ENCODE measurements around the gene MN1. TPM values are rescaled to one million over a fixed set of nuclear protein-coding genes. Genes with fewer than 3 reads are reported as not detected.

Gene MN1
- total RNA-seq, 1 donor from 2014 or later, result 145 TPM

DNA sequence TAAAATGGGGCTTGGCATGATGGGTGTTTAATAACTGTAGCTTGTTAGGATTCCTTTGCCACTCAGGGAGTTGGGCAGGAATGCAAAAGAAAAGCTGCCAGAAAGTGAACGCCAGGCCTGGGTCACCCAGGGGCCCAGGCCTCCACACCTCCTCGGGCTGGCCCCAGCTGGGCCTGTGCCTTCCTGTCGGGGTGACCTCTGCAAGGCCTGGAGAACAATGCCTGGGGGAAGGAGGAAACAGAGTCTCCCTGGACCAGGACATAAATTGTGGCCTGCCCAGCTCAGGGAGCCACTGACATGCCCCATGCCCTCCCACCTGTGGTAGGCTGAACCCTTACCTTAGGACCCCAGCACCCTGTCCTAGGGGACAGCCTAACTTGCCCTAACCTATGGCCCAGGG lies 21.9 kb downstream of the MN1 start:
- TF ChIP-seq CTCF (IDR thresholded peaks at IDR 0.05), result no peak
- H3K4me3 Mint-ChIP-seq (ENCODE audit: unreplicated experiment), result no peak overlapping the region
- no peaks in the 10 kb centered on the region for H3K9me3 Mint-ChIP-seq (ENCODE audit: unreplicated experiment)
- H3K4me1 Mint-ChIP-seq (ENCODE audit: unreplicated experiment), result peaks cover 80% of the 10 kb centered on the region
- DNase-seq (ENCODE audit: extremely low spot score, unreplicated experiment), result no peak
- H3K36me3 Mint-ChIP-seq (ENCODE audit: unreplicated experiment), result peaks cover 39% of the 10 kb centered on the region
- peak overlapping the region; percentile 74 for H3K27ac Mint-ChIP-seq (ENCODE audit: unreplicated experiment)
- no peaks in the 10 kb centered on the region for H3K27me3 Mint-ChIP-seq (ENCODE audit: unreplicated experiment)

DNA sequence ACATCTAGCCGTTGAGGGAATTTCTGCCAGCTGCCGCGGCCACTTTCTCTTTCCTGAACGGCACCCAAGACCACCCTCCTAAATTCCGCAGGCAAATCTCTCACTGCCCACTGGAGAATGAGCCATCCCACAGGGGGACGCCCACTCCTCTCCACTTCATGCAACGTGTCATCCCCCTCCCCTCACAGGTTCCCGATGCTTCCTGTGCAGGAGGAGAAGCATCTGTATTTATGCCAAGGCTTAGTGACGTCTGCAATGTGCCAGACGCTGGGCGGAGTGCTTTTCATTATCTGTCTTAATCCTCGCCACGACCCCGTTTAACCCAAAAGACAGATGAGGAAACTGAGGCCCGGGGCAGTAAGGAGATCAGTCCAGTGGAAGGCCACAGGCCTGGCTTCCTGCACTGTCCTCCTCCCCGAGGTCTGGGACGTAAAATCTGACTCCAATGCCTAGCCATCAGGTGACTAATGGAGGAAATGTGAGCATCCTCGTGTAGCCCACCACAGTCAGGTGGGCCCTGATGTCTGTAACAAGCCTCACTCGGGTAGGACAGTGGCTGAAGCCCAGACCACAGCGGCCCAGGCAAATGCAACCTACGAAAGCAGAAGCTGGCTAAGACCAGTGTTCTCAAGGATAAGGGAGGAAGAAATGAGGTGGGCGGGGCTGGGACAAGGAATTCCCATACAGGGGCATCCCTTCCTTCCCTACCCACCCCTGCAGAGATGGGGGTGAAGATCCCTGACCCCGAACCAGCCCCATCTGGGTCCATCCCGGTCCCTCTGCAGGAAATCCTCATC lies 23.1 kb downstream of the MN1 start:
- Mint-ChIP-seq H3K27ac (ENCODE audit: unreplicated experiment) (peak overlapping the region; percentile 86), H3K36me3 (ENCODE audit: unreplicated experiment) (peaks cover 41% of the 10 kb centered on the region), H3K4me1 (ENCODE audit: unreplicated experiment) (peaks cover 74% of the 10 kb centered on the region), H3K9me3 (ENCODE audit: unreplicated experiment) (no peaks in the 10 kb centered on the region), H3K4me3 (ENCODE audit: unreplicated experiment) (no peak overlapping the region), H3K27me3 (ENCODE audit: unreplicated experiment) (no peaks in the 10 kb centered on the region)
- no peak for DNase-seq (ENCODE audit: extremely low spot score, unreplicated experiment)
- no peak for TF ChIP-seq CTCF (IDR thresholded peaks at IDR 0.05)

- no peaks in the 10 kb centered on the region for H3K9me3 Mint-ChIP-seq (ENCODE audit: unreplicated experiment)
- H3K4me1 Mint-ChIP-seq (ENCODE audit: unreplicated experiment), result peaks cover 74% of the 10 kb centered on the region
- no peak overlapping the region for H3K4me3 Mint-ChIP-seq (ENCODE audit: unreplicated experiment)
- peak overlapping the region; percentile 86 for H3K27ac Mint-ChIP-seq (ENCODE audit: unreplicated experiment)
- no peak for DNase-seq (ENCODE audit: extremely low spot score, unreplicated experiment)
- no peak for TF ChIP-seq CTCF (IDR thresholded peaks at IDR 0.05)
- peaks cover 45% of the 10 kb centered on the region for H3K36me3 Mint-ChIP-seq (ENCODE audit: unreplicated experiment)
- no peaks in the 10 kb centered on the region for H3K27me3 Mint-ChIP-seq (ENCODE audit: unreplicated experiment)
Measured at GRCh38 chr22:27777128-27777527, 24.4 kb downstream of the MN1 start.

DNA sequence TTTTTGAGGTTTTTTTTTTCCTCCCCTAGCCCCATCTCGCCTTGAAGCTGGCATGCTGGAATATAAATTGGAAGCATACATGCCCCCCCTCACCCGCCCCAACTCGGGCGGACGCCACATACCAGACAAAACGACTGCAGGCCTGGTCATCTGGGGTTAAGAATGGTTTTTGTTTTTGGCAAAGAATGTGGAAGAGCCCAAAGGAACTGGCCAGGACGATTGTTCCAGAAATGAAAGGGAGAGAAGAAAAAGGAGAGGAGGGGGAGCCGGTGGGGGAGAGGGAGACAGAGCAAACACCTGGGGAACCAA lies 25.0 kb downstream of the MN1 start:
- Mint-ChIP-seq H3K36me3 (ENCODE audit: unreplicated experiment) (peaks cover 44% of the 10 kb centered on the region), H3K4me3 (ENCODE audit: unreplicated experiment) (peak overlapping the region; percentile 60), H3K27me3 (ENCODE audit: unreplicated experiment) (no peaks in the 10 kb centered on the region), H3K9me3 (ENCODE audit: unreplicated experiment) (no peaks in the 10 kb centered on the region), H3K4me1 (ENCODE audit: unreplicated experiment) (peaks cover 71% of the 10 kb centered on the region), H3K27ac (ENCODE audit: unreplicated experiment) (peak overlapping the region; percentile 86)
- no peak for TF ChIP-seq CTCF (IDR thresholded peaks at IDR 0.05)
- no peak for DNase-seq (ENCODE audit: extremely low spot score, unreplicated experiment)

- H3K27ac Mint-ChIP-seq (ENCODE audit: unreplicated experiment), result peak overlapping the region; percentile 86
- no peak for DNase-seq (ENCODE audit: extremely low spot score, unreplicated experiment)
- H3K36me3 Mint-ChIP-seq (ENCODE audit: unreplicated experiment), result peaks cover 41% of the 10 kb centered on the region
- peak overlapping the region; percentile 60 for H3K4me3 Mint-ChIP-seq (ENCODE audit: unreplicated experiment)
- H3K27me3 Mint-ChIP-seq (ENCODE audit: unreplicated experiment), result no peaks in the 10 kb centered on the region
- TF ChIP-seq CTCF (IDR thresholded peaks at IDR 0.05), result no peak
- H3K9me3 Mint-ChIP-seq (ENCODE audit: unreplicated experiment), result no peaks in the 10 kb centered on the region
- peaks cover 67% of the 10 kb centered on the region for H3K4me1 Mint-ChIP-seq (ENCODE audit: unreplicated experiment)
Measured at GRCh38 chr22:27775758-27776649, 25.6 kb downstream of the MN1 start.
